Hippocampal formation (tissue), 2 donors: Measurements from ENCODE around the gene MEFV.
"Not testable (repeated sequence)": the region's sequence is repeated elsewhere in the genome, so short reads cannot be mapped to it uniquely, and the experiment has no call there.

ENCODE experiments used
- DNase-seq, 2 donors: peaks; one replicate each; lab custom pipeline; 2025; lab: John Stamatoyannopoulos, UW

MEFV gene

DNA sequence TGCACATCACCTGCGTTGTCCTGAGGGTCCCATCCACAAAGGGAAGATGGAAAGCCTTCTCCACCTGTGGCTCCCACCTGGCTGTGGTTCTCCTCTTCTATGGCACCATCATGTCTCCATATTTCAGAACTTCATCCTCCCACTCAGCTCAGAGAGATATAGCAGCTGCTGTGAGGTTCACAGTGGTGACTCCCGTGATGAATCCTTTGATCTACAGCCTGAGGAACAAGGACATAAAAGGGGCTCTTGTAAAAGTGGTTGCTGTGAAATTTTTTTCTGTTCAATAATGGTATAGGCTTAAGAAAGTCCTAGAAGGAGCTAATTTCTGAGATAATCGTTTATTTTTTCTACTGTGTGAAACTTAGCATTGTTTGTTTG is 40.2 kb downstream of the MEFV start:
- no peak for DNase-seq

DNA sequence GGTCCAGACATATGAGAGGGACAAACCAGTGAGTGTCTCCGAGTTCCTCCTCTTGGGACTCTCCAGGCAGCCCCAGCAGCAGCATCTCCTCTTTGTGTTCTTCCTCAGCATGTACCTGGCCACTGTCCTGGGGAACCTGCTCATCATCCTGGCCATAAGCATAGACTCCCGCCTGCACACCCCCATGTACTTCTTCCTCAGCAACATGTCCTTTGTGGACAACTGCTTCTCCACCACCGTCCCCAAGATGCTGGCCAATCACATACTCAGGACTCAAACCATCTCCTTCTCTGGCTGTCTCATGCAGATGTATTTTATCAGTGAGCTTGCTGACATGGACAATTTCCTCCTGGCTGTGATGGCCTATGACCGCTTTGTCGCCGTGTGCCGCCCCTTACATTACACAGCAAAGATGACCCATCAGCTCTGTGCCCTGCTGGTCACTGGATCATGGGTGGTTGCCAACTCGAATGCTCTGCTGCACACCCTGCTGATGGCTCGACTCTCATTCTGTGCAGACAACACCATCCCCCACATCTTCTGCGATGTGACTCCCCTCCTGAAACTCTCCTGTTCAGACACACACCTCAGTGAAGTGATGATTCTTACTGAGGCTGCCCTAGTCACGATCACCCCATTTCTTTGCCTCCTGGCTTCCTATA is 40.7 kb downstream of the MEFV start:
- no peak for DNase-seq

- no peak for DNase-seq
Measured at GRCh38 chr16:3214904-3215600, 41.4 kb downstream of the MEFV start.

- no peak for DNase-seq
Measured at GRCh38 chr16:3212567-3212966, 43.9 kb downstream of the MEFV start.

GRCh38 chr16:3212006-3212405 is 44.4 kb downstream of the MEFV start:
- DNase-seq: no peak

GRCh38 chr16:3207086-3207953 is 49.1 kb downstream of the MEFV start:
- DNase-seq: no peak

GRCh38 chr16:3205939-3206338 is 50.5 kb downstream of the MEFV start:
- DNase-seq: not testable (repeated sequence)

GRCh38 chr16:3202903-3203539 is 53.4 kb downstream of the MEFV start:
- DNase-seq: no peak

DNA sequence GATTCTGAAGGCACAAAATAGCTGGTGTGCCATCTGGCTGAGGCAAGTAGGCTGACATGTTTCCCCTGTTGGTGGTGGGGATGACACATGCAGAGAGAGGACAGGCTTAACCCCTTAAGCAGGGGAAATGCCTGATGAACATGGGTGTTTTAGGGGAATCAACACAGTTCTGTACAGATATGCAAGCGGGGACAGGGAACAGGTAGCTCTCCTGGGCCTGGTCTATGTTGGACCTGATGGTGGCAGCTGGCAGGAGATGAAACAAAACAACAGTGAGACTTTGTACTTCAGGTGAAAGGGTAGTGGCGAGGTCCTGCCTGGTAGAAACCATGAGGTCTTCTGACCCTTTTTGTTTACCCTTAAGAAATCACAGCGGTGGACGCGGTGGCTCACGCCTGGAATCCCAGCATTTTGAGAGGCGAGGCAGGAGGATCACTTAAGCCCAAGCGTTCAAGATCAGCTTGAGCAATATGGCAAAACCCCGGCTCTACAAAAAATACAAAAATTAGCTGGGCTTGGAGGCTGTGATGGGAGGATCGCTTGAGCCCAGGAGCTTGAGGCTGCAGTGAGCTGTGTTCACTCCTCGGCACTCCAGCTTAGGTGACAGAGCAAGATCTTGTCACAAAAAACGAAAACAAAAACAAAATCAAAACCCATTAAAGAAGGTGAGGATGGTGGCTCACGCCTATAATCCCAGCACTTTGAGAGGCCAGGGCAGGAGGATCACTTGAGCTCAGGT is 57.9 kb downstream of the MEFV start:
- no peak for DNase-seq

DNA sequence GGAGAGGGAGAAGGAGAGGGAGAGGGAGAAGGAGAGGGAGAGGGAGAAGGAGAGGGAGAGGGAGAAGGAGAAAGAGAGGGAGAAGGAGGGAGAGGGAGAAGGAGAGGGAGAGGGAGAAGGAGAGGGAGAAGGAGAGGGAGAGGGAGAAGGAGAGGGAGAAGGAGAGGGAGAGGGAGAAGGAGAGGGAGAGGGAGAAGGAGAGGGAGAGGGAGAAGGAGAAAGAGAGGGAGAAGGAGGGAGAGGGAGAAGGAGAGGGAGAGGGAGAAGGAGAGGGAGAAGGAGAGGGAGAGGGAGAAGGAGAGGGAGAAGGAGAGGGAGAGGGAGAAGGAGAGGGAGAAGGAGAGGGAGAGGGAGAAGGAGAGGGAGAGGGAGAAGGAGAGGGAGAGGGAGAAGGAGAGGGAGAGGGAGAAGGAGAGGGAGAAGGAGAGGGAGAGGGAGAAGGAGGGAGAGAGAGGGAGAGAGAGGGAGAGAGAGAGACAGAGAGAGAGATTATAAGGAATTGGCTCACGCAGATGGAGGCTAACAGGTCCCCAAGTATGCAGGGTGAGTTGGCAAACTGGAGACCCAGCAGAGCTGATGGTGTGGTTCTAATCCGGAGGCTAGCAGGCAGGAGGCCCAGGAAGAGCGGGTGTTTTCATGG is 58.6 kb downstream of the MEFV start:
- DNase-seq: not testable (repeated sequence)

GRCh38 chr16:3195975-3196374 is 60.5 kb downstream of the MEFV start:
- no peak for DNase-seq

- DNase-seq: no peak
Measured at GRCh38 chr16:3194792-3195191, 61.6 kb downstream of the MEFV start.

DNA sequence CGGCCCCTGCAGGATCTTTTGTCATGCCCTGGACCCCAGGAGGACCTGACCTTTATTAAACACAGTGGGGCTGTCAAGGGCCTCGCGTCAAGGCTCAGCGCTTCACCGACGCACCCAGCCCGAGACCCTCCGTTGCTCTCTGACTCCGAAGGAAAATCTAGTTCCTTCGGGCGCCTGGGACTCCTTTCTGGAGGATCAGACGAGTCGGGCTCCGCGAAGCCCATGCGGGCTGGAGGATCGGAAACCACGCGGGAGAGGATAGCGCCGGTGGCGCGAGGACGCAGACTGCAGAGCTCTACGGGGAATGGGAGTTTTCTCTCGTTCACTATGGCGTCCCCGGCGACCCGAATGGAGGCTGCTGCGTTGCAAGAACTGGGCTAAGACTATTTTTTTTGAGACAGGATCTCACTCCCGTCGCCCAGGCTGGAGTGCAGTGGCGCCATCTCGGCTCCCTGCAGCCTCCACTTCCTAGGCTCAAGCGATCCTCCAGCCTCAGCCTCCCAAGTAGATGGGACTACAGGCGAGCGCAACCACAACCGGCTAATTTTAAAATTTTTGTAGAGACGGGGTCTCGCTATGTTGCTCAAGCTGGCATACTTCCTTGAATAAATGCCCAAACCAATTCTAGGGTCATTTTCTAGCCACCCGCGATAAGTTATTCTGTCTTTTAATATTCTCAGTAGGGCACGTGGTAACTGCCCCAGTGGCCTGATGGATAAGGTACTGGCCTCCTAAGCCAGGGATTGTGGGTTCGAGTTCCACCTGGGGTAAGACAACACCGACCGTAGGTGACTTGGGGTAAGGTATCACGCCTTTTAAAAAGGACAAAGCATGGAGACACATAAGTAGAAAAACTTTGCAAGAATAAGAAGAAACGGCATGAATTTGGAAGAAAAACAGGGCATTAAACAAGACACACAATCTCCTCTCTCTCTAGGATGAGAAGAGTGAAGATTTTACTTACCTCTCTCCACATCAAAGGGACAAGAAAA is 62.9 kb downstream of the MEFV start:
- DNase-seq: no peak

DNA sequence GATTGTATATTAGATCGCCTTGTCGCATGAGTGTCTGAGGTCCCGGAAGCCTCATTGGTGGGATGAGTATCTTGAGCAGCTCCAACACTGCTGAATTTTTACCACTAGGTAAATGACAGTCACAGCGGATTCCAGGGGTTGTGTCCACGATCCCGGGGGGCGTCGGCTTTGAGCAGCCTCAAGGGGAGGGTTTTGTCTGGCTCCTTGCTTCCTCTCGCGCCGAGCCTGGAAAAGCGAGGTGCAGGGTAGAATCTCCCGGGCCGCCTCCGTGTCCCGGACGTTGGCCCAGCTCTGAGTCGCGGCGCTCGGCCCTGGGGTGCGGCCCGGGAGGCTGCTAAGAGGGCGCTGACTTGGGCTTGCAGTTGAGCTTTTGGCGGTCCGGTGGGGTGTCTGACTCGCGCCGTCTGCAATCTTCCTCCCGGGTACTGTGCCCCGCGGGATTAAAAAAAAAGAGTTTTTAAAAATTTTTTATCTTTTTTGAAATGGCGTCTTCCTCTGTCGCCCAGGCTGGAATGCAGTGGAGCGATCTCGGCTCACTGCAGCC is 63.9 kb downstream of the MEFV start:
- no peak for DNase-seq
